NB4 (cell line): ENCODE measurements around the gene SGSH.

ENCODE experiments used
- MYC ChIP-seq: IDR thresholded peaks from 2 replicates; pipeline ENCODE4 v1.6.1; 2011; ENCODE audit warnings: low read depth, low read length
- POLR2A ChIP-seq: IDR thresholded peaks from 2 replicates; pipeline ENCODE4 v1.6.1; 2011; ENCODE audit warnings: mild to moderate bottlenecking; ENCODE audit not compliant: insufficient read length; ENCODE audit errors: extremely low read depth
- TF ChIP-seq, protein P1 (sequence below): IDR thresholded peaks from one replicate; pipeline ENCODE4 v1.5.1; 2012; ENCODE audit warnings: low read depth, low read length
- TF ChIP-seq, protein P2 (sequence below): IDR thresholded peaks from 2 replicates; pipeline ENCODE4 v1.6.1; 2011; ENCODE audit warnings: low read depth, low read length

DNA sequence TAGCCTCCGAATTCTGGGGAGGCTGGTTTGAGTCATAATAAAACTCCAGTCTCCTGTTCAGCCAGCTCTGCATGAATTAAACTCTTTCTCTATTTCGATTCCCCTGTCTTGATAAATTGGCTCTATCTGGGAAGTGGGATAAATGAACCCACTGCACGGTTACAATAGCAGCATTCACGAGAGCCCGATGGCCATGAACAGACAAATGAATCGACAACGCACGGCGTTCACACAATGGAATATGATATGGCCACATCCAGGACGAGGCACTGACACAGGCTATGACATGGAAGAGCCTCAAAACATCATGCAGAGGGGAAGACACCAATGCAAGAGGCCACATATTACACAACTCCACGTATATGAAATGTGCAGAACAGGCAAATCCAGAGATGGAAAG lies 55.9 kb downstream of the SGSH start:
- TF ChIP-seq, protein P1, sequence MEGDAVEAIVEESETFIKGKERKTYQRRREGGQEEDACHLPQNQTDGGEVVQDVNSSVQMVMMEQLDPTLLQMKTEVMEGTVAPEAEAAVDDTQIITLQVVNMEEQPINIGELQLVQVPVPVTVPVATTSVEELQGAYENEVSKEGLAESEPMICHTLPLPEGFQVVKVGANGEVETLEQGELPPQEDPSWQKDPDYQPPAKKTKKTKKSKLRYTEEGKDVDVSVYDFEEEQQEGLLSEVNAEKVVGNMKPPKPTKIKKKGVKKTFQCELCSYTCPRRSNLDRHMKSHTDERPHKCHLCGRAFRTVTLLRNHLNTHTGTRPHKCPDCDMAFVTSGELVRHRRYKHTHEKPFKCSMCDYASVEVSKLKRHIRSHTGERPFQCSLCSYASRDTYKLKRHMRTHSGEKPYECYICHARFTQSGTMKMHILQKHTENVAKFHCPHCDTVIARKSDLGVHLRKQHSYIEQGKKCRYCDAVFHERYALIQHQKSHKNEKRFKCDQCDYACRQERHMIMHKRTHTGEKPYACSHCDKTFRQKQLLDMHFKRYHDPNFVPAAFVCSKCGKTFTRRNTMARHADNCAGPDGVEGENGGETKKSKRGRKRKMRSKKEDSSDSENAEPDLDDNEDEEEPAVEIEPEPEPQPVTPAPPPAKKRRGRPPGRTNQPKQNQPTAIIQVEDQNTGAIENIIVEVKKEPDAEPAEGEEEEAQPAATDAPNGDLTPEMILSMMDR, result no peak
- no peak for TF ChIP-seq MYC
- TF ChIP-seq POLR2A, result no peak
- TF ChIP-seq, protein P2, sequence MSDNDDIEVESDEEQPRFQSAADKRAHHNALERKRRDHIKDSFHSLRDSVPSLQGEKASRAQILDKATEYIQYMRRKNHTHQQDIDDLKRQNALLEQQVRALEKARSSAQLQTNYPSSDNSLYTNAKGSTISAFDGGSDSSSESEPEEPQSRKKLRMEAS, result no peak
